SJSA1 (cell line): ENCODE measurements around the gene ZNF500. TPM values are rescaled to one million over a fixed set of nuclear protein-coding genes. Genes with fewer than 3 reads are reported as not detected.
"Not testable (repeated sequence)": the region's sequence is repeated elsewhere in the genome, so short reads cannot be mapped to it uniquely, and the experiment has no call there.

ENCODE experiments used
- DNase-seq, 2 experiments: peaks; one replicate each; pipeline ENCODE4 v3.0.0-alpha.2; 2015 to 2020; ENCODE audit warnings: low spot score in 2 of 2, low read depth in 1 of 2
- H3K27ac ChIP-seq: fragments of 250-450 bp; sonication (Bioruptor Pico); 2 replicates; pipeline ENCODE4 v1.5.1; 2020; ENCODE audit warnings: mild to moderate bottlenecking, moderate library complexity
- H3K27me3 ChIP-seq: fragments of 250-450 bp; sonication (Bioruptor Pico); replicated peaks from 2 replicates; pipeline ENCODE4 v1.5.1; 2020; ENCODE audit warnings: mild to moderate bottlenecking, moderate library complexity
- H3K36me3 ChIP-seq: fragments of 250-450 bp; sonication (Bioruptor Pico); 2 replicates; pipeline ENCODE4 v1.5.1; 2020; ENCODE audit warnings: mild to moderate bottlenecking
- H3K4me1 ChIP-seq: fragments of 250-450 bp; sonication (Bioruptor Pico); replicated peaks from 2 replicates; pipeline ENCODE4 v1.6.1; 2021; ENCODE audit warnings: mild to moderate bottlenecking
- H3K4me3 ChIP-seq: fragments of 250-450 bp; sonication (Bioruptor Pico); 2 replicates; pipeline ENCODE4 v1.5.1; 2020; ENCODE audit warnings: mild to moderate bottlenecking
- H3K9me3 ChIP-seq: fragments of 250-450 bp; sonication (Bioruptor Pico); replicated peaks from 2 replicates; pipeline ENCODE4 v1.5.1; 2020; ENCODE audit warnings: mild to moderate bottlenecking
- total RNA-seq: library from RNA; depleted of rRNA; stranded (reverse); fragments of >200 nt; shearing (Covaris generic); gene quantifications from 2 replicates; pipeline ENCODE4 v1.2.3, GENCODE V29; 2014

Gene ZNF500
- total RNA-seq, 1 experiment from 2014 or later = 8.8 TPM

DNA sequence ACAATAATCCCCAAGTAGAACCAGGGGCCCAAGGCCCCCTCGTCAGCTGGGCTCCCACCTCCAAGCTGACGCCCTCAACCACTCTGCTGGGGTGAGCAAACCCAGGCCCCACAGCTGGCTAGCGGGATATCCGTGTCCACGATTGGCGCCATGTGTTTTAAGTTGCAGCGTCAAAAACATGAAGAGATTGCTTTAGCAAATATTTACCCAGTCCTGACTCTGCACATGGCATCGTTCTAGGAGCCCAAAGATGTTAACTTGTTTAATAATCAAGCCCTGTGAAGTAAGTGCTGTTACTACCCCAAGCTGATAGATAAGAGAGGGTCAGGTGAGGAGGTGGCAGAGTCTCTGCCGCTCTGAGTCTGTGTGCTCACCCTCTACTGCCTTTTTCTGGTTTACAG lies 21.5 kb upstream of the ZNF500 start:
- no peaks in the 10 kb centered on the region for H3K27me3 ChIP-seq
- no peak overlapping the region for H3K27ac ChIP-seq
- no peak for DNase-seq
- no peaks in the 10 kb centered on the region for H3K9me3 ChIP-seq
- H3K36me3 ChIP-seq = no peaks in the 10 kb centered on the region
- no peaks in the 10 kb centered on the region for H3K4me1 ChIP-seq
- no peak overlapping the region for H3K4me3 ChIP-seq

DNA sequence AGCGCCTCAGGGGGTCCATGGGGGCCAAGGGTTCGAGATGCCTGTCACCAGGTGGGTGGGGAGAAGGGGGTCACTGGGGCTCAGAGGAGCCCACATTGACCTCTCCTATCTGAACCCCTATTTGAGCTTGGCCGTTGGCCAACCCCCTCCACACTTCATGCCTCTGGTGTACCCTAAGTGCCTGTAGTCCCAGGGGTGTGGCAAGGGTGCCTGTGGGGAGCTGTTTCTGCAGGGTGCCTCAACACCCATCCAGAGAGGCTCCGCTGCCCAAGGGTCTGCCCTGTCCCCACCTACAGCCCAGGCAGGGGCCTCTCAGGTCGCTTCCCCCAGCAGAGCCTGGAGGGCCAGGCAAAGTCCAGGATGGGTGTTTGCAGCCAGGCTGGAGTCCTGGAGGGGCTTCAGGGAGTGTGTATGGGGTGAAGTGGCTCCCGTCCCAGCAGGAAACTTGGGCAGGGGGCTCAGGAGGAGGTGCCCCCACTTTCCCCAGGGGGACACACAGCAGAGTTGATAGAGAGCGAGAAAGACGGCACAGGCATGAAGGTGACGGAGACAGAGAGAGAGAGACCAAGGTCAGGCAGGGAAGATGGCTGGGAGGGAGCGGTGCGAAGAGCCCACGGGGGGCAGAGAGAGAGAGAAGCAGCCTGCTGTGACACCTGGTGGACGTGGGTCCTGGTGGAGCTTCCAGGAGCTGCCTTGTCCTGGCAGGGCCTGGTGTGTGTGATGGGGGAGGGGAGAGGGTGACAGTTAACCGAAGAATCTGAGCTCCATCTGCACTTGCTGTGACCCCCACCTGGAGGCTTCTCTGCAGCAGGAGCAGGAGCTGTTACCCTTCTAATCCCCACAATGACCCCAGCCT lies 20.9 kb upstream of the ZNF500 start, which contains the start of gene SEPTIN12:
TSS of gene SEPTIN12 (minus strand) at position 719 of the 856 bp plus-strand sequence. CDS start at position 19, 700 bp downstream.
- DNase-seq = no peak
- H3K4me3 ChIP-seq = no peak within 1 kb of the TSS
- no peaks in the 10 kb centered on the region for H3K36me3 ChIP-seq
- H3K4me1 ChIP-seq = no peaks in the 10 kb centered on the region
- no peaks in the 10 kb centered on the region for H3K9me3 ChIP-seq
- no peak within 1 kb of the TSS for H3K27ac ChIP-seq
- H3K27me3 ChIP-seq = no peaks in the 10 kb centered on the region

DNA sequence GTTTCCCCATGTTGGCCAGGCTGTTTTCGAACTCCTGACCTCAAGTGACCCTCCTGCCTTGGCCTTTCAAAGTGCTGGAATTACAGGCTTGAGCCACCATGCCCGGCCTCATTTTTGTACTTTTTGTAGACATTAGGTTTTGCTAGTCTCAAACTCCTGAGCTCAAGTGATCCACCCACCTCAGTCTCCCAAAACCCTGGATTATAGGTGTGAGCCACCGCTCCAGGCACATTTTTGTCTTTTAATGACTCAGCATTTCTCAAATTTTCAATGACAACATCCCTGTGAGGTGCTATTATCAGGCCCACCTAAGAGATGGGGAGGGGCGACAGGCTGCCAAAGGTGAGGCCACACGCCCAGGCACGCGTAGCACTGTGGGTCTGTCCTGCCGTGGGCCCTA lies 20.1 kb upstream of the ZNF500 start:
- DNase-seq = no peak
- Histone ChIP-seq H3K27me3 (no peaks in the 10 kb centered on the region), H3K4me3 (no peak overlapping the region), H3K36me3 (no peaks in the 10 kb centered on the region), H3K9me3 (no peaks in the 10 kb centered on the region), H3K27ac (no peak overlapping the region), H3K4me1 (no peaks in the 10 kb centered on the region)

DNA sequence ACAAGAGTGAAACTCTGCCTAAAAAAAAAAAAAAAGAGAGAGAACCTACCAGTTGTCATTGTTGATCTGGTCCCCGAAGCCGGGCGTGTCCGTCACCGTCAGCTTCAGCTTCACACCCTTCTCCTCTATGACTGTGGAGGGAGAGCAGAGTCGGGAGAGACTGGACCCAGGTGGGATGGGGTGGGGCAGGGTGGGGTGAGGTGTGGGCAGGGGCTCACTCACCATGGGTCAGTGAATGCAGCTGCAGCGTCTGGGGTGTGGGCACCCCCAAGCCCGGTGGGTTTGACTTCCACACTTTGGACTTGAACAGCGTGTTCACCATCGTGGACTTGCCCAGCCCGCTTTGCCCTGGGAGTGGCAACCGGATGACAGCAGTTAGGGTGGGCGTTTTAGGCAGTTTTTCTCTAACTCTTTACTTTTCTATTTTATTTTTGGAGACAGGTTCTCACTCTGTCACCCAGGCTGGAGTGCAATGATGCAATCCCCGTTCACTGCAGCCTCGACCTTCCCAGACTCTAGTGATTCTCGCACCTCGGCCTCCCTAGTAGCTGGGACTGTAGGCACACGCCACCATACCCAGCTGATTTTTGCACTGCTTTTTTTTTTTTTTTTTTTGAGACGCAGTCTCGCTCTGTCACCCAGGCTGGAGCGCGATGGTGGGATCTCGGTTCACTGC lies 18.9 kb upstream of the ZNF500 start:
- Histone ChIP-seq H3K9me3 (no peaks in the 10 kb centered on the region), H3K4me3 (no peak overlapping the region), H3K4me1 (no peaks in the 10 kb centered on the region), H3K36me3 (no peaks in the 10 kb centered on the region), H3K27me3 (no peaks in the 10 kb centered on the region; the same call in 1 of the 2 replicates), H3K27ac (no peak overlapping the region)
- no peak for DNase-seq

DNA sequence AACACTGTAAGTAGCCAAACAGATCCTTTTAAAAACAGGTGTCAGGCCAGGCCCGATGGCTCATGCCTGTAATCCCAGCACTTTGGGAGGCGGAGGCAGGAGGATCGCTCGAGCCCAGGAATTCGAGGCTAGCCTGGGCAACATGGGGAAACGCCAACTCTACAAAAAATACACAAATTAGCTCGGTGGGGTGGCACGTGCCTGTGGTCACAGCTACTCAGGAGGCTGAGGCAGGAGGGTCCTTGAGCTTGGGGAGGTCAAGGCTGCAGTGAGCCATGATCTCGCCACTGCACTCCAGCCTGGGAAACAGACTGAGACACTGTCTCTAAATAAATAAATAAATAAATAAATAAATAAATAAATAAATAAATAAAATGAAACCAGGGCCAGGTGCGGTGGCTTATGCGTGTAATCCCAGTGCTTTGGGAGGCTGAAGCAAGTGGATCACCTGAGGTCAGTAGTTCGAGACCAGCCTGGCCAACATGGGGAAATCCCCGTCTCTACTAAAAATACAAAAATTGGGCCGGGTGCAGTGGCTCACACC lies 17.6 kb upstream of the ZNF500 start:
- H3K9me3 ChIP-seq, H3K36me3 ChIP-seq, H3K27me3 ChIP-seq, H3K4me1 ChIP-seq, H3K27ac ChIP-seq, H3K4me3 ChIP-seq, DNase-seq: not testable (repeated sequence)

DNA sequence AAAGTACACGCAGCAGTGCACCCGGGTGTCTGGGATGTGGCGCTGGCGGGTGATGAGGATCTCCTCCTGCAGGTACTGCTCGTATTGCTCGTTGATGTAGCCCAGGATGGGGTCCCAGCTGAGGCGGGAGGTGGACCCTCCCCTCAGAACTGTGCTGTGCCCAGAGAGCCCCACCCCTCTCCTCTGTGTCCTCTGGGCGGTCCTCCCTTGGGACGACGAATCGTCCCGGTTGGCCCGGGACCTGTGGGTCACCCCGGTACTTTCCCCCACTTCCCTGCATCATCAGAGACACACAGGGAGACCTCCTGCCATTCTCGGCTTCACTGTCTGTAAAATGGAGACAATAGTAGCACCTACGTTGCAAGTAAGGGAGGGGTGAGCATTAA lies 17.0 kb upstream of the ZNF500 start:
- Histone ChIP-seq H3K27ac (no peak overlapping the region), H3K36me3 (no peaks in the 10 kb centered on the region), H3K4me1 (no peaks in the 10 kb centered on the region), H3K4me3 (no peak overlapping the region), H3K27me3 (no peaks in the 10 kb centered on the region; the same call in 1 of the 2 replicates), H3K9me3 (no peaks in the 10 kb centered on the region)
- DNase-seq = no peak

DNA sequence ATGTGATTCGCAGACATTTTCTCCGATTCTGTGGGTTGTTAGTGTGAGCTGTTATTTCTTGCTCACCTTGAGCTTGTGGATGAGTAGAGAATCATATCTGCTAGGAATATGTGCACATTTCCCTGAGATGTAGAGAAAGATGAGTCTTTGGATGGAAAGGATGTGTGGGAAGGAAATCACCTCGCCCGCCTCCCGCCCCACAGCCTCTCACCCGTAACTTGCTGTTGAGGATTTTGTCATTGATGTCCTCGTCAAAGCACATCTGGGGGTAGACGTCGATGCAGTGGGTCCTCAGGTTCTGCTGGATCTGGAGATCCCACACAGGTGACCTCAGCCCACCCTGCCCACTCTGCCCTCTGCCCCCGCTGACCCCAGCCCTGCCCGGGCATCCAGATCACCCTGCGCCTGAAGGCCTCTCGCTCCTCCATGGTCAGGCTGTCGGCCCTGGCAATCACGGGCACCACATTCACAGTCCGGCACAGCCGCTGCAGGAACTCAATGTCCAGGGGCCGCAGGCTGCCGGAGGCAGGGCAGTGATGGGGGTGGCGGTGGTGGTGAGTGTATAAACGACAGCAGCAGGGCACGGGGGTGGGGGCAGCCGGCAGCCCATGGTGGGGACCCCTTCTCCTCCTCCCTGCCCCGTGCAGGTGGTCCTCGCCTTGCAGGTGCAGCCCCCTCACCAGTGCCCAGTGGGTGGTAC lies 16.4 kb upstream of the ZNF500 start:
- no peak overlapping the region for H3K27ac ChIP-seq
- no peak overlapping the region for H3K4me3 ChIP-seq
- no peaks in the 10 kb centered on the region; the same call in 1 of the 2 replicates for H3K27me3 ChIP-seq
- no peak for DNase-seq
- no peaks in the 10 kb centered on the region for H3K4me1 ChIP-seq
- H3K9me3 ChIP-seq = no peaks in the 10 kb centered on the region
- H3K36me3 ChIP-seq = no peaks in the 10 kb centered on the region

DNA sequence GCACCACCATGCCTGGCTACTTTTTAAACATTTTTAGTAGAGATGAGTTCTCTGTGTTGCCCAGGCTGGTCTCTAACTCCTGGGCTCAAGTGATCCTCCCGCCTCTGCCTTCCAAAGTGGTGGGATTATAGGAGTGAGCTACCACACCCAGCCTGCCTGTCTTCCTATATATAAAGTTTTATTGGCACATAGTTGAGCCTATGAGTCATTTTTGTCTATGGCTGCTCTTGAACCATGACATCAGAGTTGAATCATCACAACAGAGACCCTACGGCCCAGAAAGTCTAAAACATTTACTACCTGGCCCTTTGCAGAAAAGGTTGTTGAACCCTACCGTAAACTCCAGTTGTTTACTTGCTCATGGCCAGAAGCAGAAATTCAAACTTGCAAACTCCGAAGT lies 13.3 kb upstream of the ZNF500 start:
- no peak overlapping the region for H3K4me3 ChIP-seq
- no peaks in the 10 kb centered on the region for H3K36me3 ChIP-seq
- H3K9me3 ChIP-seq = no peaks in the 10 kb centered on the region
- no peak overlapping the region for H3K27ac ChIP-seq
- no peak for DNase-seq
- no peaks in the 10 kb centered on the region for H3K4me1 ChIP-seq
- H3K27me3 ChIP-seq = no peaks in the 10 kb centered on the region; the same call in 1 of the 2 replicates

DNA sequence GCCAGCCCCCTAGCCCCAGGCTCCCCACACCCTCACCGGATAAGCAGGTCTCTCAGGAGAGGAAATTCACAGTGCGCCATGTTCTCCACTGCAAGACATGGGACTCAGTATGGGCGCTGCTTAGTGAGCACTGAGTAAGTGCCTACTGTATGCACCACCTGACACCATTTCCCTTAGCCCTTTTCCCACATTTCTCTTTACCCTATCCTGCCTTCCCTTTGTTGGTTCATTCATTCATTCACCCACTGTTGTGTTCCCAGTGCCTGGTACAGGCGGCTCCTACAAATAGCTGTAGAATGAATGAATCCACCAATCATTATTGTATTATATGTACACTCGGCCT lies 11.1 kb upstream of the ZNF500 start:
- no peaks in the 10 kb centered on the region for H3K36me3 ChIP-seq
- H3K4me1 ChIP-seq = no peaks in the 10 kb centered on the region
- no peaks in the 10 kb centered on the region; the same call in 1 of the 2 replicates for H3K27me3 ChIP-seq
- no peak overlapping the region for H3K4me3 ChIP-seq
- H3K9me3 ChIP-seq = no peaks in the 10 kb centered on the region
- H3K27ac ChIP-seq = no peak overlapping the region
- DNase-seq = no peak

DNA sequence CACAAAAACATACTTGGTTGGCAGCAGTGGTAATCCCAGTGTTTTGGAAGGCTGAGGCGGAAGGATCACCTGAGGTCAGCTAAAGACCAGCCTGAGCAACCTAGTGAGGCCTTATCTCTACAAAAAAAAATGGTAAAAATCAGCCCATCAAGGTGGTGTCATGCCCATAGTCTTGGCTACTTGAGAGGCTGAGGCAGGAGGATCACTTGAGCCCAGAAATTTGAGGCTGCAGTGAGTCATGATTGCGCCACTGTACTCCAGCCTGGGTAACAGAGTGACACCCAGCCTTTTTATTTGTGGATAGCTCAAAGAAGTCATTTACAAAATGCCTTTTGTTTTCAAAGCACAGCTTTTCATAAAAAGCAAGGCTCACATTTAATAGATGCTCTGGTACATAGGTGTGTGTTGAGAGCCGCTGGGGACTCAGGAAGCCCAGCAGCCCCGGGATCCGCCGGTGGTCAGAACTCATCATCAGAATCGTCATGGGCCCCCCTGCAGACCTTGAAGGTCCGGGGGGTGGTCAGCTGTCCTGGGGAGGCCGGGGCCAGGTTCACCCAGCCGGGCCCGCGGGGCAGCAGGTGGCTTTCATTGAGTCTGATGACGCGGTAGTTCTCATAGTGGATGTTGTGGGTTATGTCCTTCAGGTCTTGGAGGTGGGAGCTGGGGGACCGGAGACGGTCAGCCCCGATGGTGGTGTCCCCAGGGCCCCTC lies 10.5 kb upstream of the ZNF500 start:
- Histone ChIP-seq H3K4me3 (no peak overlapping the region), H3K27me3 (no peaks in the 10 kb centered on the region; the same call in 1 of the 2 replicates), H3K27ac (no peak overlapping the region), H3K36me3 (no peaks in the 10 kb centered on the region), H3K9me3 (no peaks in the 10 kb centered on the region), H3K4me1 (no peaks in the 10 kb centered on the region)
- DNase-seq = no peak

DNA sequence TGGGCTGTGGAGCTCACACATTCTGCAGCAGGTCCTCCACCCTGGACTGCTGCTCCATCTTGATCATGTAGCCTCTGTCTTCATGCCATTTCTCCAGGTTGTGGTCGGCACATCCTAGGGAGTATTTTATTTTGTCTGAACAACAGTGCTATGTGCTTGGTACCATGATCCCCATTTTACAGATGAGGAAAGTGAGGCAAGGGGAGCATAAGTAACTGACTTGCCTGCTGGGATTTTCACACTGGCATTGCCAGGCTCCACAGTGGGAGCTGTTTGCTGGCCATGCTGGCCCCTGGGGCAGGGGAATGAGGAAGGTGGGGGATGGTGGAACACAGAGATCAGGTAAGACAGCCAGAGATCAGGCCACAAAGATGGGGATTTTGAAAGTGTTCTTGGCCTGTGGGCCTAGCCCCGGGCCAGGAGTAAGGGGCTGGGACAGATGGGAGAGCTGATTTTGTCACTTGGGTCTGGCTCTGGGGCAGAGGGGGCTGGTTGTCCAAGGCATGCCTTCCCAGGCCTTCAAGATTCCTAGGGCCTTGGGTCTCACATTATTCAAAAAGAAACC lies 9.3 kb upstream of the ZNF500 start:
- H3K9me3 ChIP-seq = no peaks in the 10 kb centered on the region
- no peak overlapping the region for H3K27ac ChIP-seq
- H3K36me3 ChIP-seq = no peaks in the 10 kb centered on the region
- no peak for DNase-seq
- H3K4me1 ChIP-seq = no peaks in the 10 kb centered on the region
- H3K4me3 ChIP-seq = no peak overlapping the region
- no peaks in the 10 kb centered on the region; the same call in 1 of the 2 replicates for H3K27me3 ChIP-seq

DNA sequence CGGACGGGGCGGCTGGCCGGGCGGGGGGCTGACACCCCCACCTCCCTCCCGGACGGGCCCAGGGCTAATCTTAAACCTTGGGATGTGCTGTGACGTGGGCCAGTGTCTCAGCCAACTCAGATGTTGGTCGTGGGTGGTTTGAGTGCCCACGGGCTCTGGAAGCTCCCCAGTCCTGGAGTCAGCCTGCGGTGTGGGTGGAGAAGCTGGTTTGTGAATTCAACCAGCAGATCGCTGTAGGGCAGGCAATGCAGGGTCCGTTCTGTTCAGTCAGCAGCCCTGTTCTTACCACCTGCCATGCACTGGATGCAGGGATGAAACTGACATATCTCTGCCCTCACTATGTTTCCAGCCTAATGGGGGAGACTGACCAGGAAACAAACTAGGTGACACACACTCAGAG lies 8.0 kb upstream of the ZNF500 start:
- Histone ChIP-seq H3K27ac (no peak overlapping the region), H3K4me3 (no peak overlapping the region), H3K36me3 (no peaks in the 10 kb centered on the region), H3K4me1 (no peaks in the 10 kb centered on the region), H3K9me3 (no peaks in the 10 kb centered on the region), H3K27me3 (no peaks in the 10 kb centered on the region)
- DNase-seq = no peak

DNA sequence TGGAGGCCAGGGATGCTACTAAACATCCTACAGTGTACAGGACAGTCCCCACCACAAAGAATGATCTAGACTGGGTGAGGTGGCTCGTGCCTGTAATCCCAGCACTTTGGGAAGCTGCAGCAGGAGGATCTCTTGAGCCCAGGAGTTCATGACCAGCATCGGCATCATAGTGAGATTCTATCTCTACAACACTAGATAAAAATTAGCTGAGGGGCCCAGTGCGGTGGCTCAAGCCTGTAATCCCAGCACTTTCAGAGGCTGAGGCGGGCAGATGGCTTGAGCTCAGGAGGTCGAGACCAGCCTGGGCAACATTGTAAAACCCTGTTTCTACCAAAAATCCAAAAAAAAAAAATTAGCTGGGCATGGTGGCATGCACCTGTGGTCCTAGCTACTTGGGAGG lies 5.4 kb upstream of the ZNF500 start:
- H3K27me3 ChIP-seq = no peaks in the 10 kb centered on the region
- no peak overlapping the region for H3K27ac ChIP-seq
- no peaks in the 10 kb centered on the region for H3K36me3 ChIP-seq

More for the DNA sequence above, 5.4 kb upstream of the ZNF500 start:
- Histone ChIP-seq H3K4me1 (peaks cover 11% of the 10 kb centered on the region), H3K4me3 (no peak overlapping the region), H3K9me3 (no peaks in the 10 kb centered on the region)
- no peak for DNase-seq
